Gastroesophageal sphincter (tissue), 3 donors: Measurements from ENCODE around the gene IRS2.

Experiments used
- EP300 ChIP-seq: sonication (generic); formaldehyde crosslinking; IDR thresholded peaks from one replicate; pipeline ENCODE4 v1.6.1; 2017; ENCODE audit warnings: antibody characterized with exemption, mild to moderate bottlenecking
- POLR2AphosphoS5 ChIP-seq: sonication (generic); formaldehyde crosslinking; IDR thresholded peaks from one replicate; pipeline ENCODE4 v1.6.1; 2017; ENCODE audit warnings: antibody characterized with exemption
- TF ChIP-seq, protein P1 (sequence below), 4 experiments: fragments of 200-600 bp in 2 of 4; fragments of 450-650 bp in 2 of 4; sonication (generic) in 1 of 4; IDR thresholded peaks; one replicate each; pipeline ENCODE4 v1.5.1; 2017 to 2019; ENCODE audit warnings: antibody characterized with exemption in 4 of 4, mild to moderate bottlenecking in 2 of 4, moderate library complexity in 2 of 4

DNA sequence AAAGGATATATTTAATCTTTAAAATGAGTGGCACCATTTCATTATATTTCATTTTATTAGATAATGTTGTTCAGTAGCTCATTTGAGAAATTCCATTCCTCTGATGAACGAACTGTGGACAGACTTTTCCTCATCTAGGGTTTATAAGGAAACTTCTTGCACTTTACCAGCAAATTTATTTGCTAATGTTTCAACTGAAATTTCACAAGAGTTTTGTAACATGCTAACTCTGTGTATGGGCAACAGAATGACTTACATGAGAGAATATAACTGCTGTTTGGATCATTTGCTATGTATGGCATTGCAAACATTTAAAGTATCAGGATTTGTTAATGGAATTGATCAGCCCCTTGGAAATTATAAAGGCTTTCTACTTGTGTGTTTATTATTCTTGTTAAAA lies 3.7 kb upstream of the IRS2 start:
- TF ChIP-seq EP300 (no peak), POLR2AphosphoS5 (no peak)
- TF ChIP-seq, protein P1, sequence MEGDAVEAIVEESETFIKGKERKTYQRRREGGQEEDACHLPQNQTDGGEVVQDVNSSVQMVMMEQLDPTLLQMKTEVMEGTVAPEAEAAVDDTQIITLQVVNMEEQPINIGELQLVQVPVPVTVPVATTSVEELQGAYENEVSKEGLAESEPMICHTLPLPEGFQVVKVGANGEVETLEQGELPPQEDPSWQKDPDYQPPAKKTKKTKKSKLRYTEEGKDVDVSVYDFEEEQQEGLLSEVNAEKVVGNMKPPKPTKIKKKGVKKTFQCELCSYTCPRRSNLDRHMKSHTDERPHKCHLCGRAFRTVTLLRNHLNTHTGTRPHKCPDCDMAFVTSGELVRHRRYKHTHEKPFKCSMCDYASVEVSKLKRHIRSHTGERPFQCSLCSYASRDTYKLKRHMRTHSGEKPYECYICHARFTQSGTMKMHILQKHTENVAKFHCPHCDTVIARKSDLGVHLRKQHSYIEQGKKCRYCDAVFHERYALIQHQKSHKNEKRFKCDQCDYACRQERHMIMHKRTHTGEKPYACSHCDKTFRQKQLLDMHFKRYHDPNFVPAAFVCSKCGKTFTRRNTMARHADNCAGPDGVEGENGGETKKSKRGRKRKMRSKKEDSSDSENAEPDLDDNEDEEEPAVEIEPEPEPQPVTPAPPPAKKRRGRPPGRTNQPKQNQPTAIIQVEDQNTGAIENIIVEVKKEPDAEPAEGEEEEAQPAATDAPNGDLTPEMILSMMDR (IDR thresholded peaks at IDR 0.05) = no peak
